ENCODE data around the gene RBBP6. TPM values are rescaled to one million over a fixed set of nuclear protein-coding genes. Genes with fewer than 3 reads are reported as not detected.
A peak's percentile ranks its signal among the peaks of the same experiment; 100 is the strongest.

Gene RBBP6
- total RNA-seq, 4 donors from 2014 or later, result 39.0 to 110 (median 53.5) TPM

- peak overlapping the region; percentile 88 to 97 (median 96) for H3K4me3 ChIP-seq
- H3K4me1 ChIP-seq, result peaks cover 0 to 29% (median 16%) of the 10 kb centered on the region in 4 donors
- peak overlapping the region; percentile 99 to 100 (median 100) for H3K27ac ChIP-seq
- H3K9me3 ChIP-seq, result no peaks in the 10 kb centered on the region
- 16 to 18% methylated on average over 9 of the region's 11 CpGs for WGBS, 2 donors
- H3K36me3 ChIP-seq, result no peaks in the 10 kb centered on the region
- H3K27me3 ChIP-seq, result no peaks in the 10 kb centered on the region
- TF ChIP-seq CTCF (IDR thresholded peaks at IDR 0.05) (no peak), EP300 (IDR thresholded peaks at IDR 0.05) (no peak), POLR2A (IDR thresholded peaks at IDR 0.05) (no peak)
- DNase-seq (ENCODE audit: low spot score in 2 of 2), result no peak
Observed at GRCh38 chr16:24538756-24539294, 541 bp upstream of the RBBP6 start.

GRCh38 chr16:24539850-24540601, 660 bp downstream of the RBBP6 start:
- H3K36me3 ChIP-seq, result no peaks in the 10 kb centered on the region
- H3K9me3 ChIP-seq, result no peaks in the 10 kb centered on the region
- WGBS, 2 donors, result 0 to 1% methylated on average over 15 to 34 of the region's 64 CpGs
- DNase-seq (ENCODE audit: low spot score in 2 of 2), result peak in 1 of 2 donors; percentile 20
- TF ChIP-seq CTCF (IDR thresholded peaks at IDR 0.05) (no peak), POLR2A (IDR thresholded peaks at IDR 0.05) (no peak), EP300 (IDR thresholded peaks at IDR 0.05) (no peak)
- H3K4me3 ChIP-seq, result peak overlapping the region; percentile 88 to 97 (median 96)
- H3K27me3 ChIP-seq, result no peaks in the 10 kb centered on the region
- peaks cover 0 to 41% (median 25%) of the 10 kb centered on the region in 4 donors for H3K4me1 ChIP-seq
- peak overlapping the region; percentile 99 to 100 (median 100) for H3K27ac ChIP-seq

- no peak for DNase-seq (ENCODE audit: low spot score in 2 of 2)
- Histone ChIP-seq H3K9me3 (no peaks in the 10 kb centered on the region), H3K4me3 (peak overlapping the region; percentile 88 to 97 (median 96)), H3K36me3 (no peaks in the 10 kb centered on the region), H3K27me3 (no peaks in the 10 kb centered on the region), H3K27ac (peak overlapping the region; percentile 99 to 100 (median 100)), H3K4me1 (peaks cover 0 to 48% (median 27%) of the 10 kb centered on the region in 4 donors)
- TF ChIP-seq CTCF (IDR thresholded peaks at IDR 0.05), result no peak
- TF ChIP-seq POLR2A (IDR thresholded peaks at IDR 0.05), result peak in 1 of 2 donors; percentile 16
- WGBS, 2 donors, result 0 to 2% methylated on average over 12 of the region's 12 CpGs
Observed at GRCh38 chr16:24540602-24541210, 1.3 kb downstream of the RBBP6 start.

GRCh38 chr16:24541233-24541933, 2.0 kb downstream of the RBBP6 start:
- no peaks in the 10 kb centered on the region for H3K9me3 ChIP-seq
- peak overlapping the region; percentile 99 to 100 (median 100) for H3K27ac ChIP-seq
- H3K4me3 ChIP-seq, result peak overlapping the region; percentile 88 to 97 (median 96)
- no peaks in the 10 kb centered on the region for H3K27me3 ChIP-seq
- WGBS, 2 donors, result 2% methylated on average over 7 of the region's 7 CpGs
- peaks cover 0 to 4% (median 0%) of the 10 kb centered on the region in 3 donors for H3K36me3 ChIP-seq
- no peak for DNase-seq (ENCODE audit: low spot score in 2 of 2)
- no peak for TF ChIP-seq EP300 (IDR thresholded peaks at IDR 0.05)
- no peak for TF ChIP-seq POLR2A (IDR thresholded peaks at IDR 0.05)
- TF ChIP-seq CTCF (IDR thresholded peaks at IDR 0.05), result no peak
- H3K4me1 ChIP-seq, result peaks cover 0 to 55% (median 32%) of the 10 kb centered on the region in 4 donors

Data from tibial nerve (tissue), 4 donors.